NCI-H82 (cell line): ENCODE results near the gene ZNF211.

ENCODE experiments used
- DNase-seq: peaks from one replicate; lab custom pipeline; 2025; lab: John Stamatoyannopoulos, UW

Gene ZNF211

DNA sequence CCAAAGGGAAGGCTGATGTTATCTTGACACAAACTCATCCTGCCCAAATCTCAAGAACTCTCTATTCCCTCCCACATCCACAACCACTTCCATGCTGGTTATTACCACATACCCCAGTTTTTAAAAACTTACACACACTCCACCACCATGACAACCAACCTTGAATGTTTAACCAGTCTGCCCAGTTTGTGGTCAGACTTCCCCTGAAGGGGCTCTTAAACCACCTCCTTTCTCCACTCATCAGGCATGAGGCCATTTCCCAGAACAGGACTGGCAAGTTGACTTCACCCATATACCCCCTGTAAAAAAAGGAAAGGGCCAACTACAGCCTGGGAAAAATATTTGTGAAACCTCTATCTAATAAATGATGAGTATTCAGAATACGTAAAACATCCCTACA is 23.4 kb downstream of the ZNF211 start:
- DNase-seq, result no peak

DNA sequence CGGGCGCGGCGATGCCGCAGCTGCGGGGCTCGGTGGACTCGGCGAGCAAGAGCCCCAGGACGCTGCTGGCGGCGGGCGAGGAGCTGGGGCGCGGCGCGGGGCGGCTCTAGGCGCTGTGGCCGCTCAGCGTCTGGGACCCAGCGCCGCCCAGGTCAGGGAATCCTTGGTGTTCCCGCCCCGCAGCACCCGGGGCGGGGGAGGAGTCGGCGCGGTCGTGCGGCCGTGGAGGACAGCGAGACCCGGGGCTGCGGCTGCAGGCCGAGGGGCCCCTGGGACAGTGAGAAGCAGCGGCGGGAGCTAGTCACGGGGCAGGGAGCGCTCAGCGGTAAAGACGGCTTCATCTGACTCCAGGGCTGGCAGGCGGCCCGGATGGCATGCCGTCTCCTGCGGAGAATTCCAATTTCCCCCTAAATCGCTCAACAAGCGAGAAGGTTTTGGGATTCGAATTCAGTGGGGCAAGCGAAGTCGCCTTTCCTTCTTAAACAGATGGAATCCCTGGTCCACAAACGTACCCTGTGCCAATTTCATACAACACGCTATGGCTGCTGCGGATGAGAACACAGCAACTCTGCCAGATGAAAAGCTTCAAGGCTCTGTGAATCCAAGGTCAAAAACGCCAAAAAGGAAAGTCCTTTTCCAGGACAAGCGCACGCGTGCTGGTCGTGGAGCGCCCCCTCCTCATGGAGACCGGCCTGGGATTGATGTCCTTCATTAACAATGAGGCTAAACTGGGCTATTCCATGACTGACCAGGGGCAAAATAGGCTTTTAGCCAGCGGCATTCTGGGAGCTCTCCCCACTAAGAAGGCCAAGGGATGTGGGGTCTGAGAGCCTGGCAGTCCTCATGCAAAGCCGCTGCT is 31.5 kb downstream of the ZNF211 start:
- DNase-seq, result peak; percentile 60

DNA sequence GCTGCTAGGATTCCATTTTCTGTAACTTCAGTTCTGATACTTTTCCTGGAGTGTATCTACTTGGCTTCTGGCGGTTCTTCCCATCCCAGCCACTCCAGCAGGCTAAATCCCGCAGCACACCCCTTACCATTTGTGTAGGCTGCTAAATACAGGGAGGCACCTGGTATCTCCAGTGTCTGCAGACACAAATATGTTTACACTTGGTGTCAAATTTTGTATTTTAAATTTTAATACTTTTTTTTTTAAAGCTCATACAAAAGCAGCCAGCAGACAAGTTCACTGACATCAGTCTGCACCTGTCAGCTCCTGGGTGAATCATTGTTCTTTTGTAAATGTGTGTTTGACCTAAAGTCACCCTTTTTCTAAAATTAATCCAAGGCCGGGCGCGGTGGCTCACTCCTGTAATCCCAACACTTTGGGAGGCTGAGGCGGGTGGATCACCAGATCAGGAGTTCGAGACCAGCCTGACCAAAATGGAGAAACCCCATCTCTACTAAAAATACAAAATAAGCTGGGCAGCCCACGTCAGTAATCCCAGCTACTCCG is 32.4 kb downstream of the ZNF211 start:
- peak; percentile 13 for DNase-seq

DNA sequence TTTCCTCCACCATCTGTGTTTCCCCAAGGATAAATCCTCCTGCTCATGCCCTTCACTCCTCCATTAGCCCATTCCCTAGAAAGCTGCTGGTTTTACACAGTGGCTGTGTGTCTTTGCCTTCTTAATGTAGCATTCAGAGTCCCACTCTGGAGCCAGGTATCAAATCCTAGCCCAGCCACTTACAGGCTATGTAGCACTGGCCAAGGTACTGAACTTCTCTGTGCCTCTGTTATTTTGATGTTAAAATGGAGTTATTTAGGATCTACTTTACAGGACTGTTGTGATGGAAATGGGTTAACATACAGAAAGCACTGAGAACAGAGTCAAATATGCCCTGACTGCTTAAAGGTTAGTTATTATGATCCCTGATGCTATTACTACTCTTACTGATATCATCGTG is 34.3 kb downstream of the ZNF211 start:
- no peak for DNase-seq

DNA sequence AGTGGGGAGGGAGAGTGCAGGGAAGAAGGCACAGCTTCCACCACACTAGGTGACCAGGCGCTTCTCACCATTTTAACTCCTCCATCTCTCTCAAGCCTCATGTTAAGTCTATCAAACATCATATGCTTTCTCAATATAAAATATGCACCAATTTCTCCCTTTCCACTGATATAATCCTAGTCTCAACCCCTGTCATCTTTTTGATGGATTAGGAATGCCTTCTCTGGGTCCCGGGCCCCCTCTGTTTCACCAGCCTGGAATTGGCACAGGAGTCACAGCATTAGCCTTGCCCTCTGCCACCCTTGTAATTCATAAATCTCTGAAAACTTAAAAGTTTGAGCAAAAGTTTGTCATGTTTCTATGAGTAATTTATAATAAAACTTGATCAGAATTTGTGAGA is 35.7 kb downstream of the ZNF211 start, which contains the start of gene ZSCAN4:
ZSCAN4 (plus strand) TSS at position 301 of the 400 bp plus-strand sequence. CDS start 7,211 bp downstream, outside the sequence.
- no peak for DNase-seq

DNA sequence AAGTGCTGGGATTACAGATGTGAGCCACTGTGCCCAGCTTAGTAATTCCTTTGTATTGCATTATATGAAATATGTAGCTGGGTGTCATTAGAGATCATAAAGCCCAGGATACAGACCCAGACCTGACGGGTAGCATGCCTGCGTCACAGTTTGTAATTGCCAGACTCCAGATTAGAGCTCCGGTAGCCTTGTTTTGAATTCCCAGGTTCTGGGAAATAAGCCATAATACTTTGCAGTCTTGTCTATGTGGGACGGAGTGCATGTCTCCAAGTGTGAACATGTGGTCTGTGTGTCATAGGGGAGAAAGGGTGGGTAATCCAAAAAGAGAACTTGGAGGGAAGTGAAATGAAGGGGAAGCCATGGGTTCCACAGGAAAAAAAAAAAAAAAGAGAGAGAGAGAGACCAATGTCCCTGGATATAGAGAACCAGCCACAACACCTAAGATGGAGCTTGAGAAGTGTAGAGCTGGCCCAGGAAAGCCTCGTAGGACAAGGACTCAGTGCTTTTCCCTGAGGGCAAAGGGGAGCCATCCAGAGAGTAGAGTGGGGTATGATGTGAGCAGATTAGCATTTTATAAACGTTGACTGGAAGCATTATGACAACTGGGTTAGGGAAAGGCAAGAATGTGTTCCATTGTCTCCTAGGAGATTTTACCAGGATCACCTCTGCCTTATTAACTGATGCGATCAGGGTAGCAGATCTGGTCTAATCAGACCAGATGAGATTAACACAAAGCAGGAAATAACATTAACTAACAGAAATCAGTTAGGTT is 38.3 kb downstream of the ZNF211 start:
- peak; percentile 83 for DNase-seq

DNA sequence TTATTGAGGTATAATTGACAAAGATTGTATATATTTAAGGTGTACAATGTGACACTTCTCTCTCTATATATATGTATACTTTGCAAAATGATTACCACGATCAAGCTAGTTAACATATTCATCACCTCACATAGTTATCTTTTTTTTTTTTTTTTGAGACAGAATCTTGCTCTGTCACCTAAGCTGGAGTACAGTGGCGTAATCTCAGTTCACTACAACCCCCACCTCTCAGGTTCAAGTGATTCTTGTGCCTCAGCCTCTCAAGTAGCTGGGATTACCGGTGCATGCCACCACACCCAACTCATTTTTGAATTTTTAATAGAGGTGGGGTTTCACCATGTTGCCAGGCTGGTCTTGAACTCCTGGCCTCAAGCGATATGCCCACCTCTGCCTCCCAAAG is 39.5 kb downstream of the ZNF211 start:
- no peak for DNase-seq

DNA sequence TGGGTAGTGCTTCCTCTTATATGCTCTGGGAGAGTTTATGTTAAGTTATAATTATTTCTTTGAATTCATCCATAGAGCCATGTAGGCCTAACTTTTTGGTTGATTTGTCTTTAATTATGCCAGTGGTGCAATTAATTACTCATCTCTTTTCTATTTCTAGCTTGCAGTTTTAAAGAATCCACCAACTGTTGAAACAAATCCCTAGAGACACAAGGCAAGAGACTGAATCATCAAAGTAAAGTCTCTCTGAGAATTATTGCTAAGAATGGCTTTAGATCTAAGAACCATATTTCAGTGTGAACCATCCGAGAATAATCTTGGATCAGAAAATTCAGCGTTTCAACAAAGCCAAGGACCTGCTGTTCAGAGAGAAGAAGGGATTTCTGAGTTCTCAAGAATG is 42.9 kb downstream of the ZNF211 start:
- DNase-seq, result no peak

DNA sequence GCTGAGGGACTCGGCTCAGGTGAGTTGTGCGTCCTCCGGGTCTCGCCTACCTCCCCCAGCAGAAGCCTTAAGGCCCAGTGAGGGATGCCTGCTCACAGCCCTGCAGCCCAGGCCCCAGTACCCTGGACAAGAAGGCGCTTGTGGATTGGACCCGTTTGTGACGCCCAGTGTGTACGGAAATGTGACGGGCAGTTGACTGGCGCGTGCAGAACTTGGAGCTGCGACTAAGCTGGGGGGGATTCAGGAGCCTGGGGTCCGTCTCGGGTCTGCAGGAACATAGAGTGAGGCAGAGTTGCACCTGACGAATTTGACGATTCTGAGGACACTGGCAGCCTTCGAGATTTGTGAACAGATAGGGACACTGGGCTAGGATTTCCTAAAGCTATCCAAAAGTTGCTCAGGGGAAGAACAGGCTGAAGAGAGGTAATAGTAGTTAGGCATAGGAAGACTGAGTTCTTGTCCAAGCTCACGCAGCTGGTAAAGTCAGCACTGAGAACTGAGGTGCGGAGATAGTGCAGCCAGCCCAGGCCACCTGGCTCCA is 49.3 kb downstream of the ZNF211 start:
- no peak for DNase-seq

DNA sequence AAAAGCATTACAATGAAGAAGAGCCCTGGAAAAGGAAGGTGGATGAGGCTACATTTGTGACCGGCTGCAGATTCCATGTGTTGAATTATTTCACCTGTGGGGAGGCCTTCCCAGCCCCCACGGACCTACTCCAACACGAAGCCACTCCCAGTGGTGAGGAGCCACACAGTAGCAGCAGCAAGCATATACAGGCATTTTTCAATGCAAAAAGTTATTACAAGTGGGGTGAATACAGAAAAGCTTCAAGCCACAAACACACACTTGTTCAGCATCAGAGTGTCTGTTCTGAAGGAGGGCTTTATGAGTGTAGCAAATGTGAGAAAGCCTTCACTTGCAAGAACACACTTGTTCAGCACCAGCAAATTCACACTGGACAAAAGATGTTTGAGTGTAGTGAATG is 53.8 kb downstream of the ZNF211 start:
- no peak for DNase-seq

DNA sequence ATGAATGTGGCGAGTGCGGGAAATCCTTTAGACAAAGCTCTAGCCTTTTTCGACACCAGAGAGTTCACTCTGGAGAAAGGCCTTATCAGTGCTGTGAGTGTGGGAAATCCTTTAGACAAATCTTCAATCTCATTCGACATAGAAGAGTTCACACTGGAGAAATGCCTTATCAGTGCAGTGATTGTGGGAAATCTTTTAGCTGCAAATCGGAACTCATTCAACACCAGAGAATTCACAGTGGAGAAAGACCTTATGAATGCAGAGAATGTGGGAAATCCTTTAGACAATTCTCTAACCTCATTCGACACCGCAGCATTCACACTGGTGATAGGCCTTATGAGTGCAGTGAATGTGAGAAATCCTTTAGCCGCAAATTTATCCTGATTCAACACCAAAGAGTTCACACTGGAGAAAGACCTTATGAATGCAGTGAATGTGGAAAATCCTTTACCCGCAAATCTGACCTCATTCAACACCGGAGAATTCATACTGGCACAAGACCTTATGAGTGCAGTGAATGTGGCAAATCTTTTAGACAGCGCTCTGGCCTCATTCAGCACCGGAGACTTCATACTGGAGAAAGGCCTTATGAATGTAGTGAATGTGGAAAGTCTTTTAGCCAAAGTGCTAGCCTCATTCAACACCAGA is 54.5 kb downstream of the ZNF211 start:
- DNase-seq, result no peak

DNA sequence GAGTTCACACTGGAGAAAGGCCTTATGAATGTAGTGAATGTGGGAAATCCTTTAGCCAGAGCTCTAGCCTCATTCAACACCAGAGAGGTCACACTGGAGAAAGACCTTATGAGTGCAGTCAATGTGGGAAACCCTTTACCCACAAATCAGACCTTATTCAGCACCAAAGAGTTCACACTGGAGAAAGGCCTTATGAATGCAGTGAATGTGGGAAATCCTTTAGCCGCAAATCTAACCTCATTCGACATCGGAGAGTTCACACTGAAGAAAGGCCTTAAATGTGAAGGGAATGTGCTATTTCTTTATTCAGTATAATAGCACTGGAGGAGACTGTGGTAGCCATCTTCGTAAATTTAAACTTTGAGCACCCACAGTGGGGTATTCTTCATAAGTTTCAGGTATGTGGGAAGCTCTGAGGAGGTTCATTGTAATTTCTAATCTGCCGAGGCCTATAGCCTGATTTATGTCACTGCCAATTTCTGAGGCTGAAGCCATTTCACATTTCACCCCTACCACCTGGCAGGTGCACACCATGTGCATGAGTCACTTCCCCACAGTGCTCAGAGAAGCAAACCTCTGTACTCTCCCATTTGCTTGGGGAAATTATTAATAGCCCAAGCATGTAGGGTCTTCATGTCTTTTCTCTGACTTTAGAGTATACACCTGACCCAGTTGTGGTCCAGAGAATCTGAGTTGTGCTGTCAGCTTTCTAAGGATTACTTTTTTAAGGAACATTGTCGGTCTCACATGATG is 55.2 kb downstream of the ZNF211 start:
- no peak for DNase-seq

DNA sequence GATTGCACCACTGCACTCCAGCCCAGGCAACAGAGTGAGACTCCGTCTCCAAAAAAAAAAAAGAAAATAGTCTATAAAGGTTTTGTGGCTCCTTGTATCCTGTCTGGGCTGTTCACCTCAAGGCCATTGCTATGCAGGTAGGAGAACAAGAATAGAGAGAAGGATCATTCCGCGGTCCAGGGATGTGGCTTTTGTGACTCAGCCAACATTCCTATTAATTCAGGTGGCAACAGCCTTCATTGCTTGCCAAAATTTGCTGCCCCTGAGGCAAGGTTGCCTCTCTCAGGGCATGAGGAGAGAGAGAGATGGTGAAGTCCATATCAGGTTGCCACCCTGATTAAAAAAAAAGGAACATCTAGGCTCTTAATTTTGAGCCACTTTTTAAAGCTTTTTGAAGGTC is 56.8 kb downstream of the ZNF211 start:
- no peak for DNase-seq
